ENCODE data around the gene PAXIP1.
A peak's percentile ranks its signal among the peaks of the same experiment; 100 is the strongest.
"Not testable (repeated sequence)": the region's sequence is repeated elsewhere in the genome, so short reads cannot be mapped to it uniquely, and the experiment has no call there.

The PAXIP1 gene

GRCh38 chr7:154934353-154934952 is 68.5 kb downstream of the PAXIP1 start:
- not testable (repeated sequence) for DNase-seq

DNA sequence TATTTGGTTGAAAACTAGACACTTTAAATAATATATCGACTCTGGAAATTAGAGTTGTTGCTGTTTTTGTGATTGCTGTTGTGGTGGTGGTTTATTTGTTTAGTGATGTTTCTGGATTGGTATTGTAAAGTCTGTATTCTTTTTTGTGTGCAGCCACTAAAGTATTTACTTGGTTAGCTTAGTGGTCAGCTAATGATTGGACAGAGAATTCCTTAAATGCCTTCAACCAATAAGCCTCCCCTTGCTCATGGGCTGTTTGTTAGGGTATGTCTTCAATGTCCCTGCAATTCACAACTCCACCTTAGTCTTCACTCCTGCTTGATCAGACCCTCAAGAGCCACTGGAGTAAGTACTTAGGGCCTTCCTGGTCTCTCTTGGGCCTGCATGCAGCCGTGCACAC is 71.0 kb downstream of the PAXIP1 start:
- no peak for DNase-seq

GRCh38 chr7:154929006-154929726 is 73.8 kb downstream of the PAXIP1 start:
- DNase-seq, result no peak

DNA sequence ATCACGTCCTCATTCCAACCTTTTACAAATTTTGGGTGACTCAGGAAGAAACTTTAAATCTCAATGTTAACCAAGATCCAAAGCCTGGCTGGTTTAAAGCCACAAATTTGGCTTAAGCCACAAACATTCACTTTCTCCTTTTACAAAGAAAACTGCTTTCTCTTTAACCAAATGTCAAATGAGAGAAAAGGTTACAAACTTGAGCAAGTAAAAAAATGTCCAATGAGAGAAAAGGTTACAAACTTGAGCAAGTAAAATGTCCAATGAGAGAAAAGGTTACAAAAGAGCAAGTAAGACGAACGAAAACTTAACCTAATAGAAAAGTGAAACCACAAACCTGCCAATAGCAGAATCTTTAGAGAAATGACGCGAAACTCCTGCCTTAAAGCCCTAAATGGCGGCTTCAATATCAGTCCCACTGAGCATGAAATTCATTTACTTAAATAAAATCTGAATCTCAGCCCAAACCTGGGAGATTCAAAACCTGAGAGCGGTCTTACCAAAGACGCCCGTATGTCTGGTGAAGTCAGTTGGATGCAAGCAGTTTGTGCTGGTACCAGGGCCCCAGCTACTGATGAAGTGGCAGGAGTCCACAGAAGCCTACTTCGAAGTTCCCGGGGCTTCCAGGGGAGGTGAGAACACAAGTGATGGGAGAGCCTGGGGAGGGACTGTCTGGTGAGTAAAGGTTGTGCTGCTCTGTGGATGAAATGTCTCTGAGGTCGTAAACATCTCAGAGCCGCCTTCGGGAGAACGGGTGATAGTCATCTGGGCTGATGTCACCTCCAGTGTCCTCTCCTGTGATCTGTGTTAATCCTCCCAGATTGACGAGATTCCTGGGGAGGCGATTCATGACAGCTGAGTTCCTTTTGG is 74.6 kb downstream of the PAXIP1 start:
- peak; percentile 71 for DNase-seq

GRCh38 chr7:154927624-154928125 is 75.2 kb downstream of the PAXIP1 start:
- peak; percentile 52 for DNase-seq

- not testable (repeated sequence) for DNase-seq
These were observed 80.5 kb downstream of the PAXIP1 start for GRCh38 chr7:154922472-154922871.

DNA sequence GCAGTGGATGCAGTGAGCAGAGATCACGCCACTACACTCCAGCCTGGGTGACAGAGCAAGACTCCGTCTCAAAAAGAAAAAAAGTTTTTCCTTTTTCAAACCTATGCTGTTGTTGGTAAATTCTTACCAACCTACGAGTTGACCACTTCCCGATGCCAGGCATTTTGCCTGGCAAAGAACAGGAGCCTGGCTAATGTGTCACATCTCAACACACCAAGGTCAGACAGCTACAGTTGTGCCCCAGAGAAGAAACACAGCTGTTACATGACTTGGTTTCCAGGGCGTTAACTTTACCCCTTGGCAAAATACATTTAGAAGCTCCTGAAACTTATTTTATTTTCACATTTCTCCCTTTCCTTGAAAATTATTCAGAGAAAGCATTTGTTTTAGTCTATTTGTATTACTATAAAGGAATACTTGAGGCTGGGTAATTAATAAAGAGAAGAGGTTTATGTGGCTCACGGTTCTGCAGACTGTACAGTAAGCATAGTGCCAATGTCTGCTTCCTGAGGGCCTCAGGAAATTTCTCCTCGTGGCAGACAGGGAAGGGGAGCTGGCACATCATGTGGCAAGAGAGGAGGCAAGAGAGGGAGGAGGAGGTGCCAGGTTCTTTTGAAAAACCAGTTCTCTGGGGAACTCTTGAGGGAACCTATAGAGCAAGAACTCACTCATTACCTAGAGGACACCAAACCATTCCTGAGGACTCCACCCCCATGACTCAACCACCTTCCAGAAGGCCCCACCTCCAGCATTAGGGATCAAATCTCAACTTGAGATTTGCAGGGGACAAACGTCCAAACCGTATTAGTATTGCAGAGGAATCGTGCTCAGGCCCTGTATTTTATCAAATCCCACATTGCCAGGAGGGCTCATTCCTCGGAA is 83.3 kb downstream of the PAXIP1 start:
- no peak for DNase-seq

DNA sequence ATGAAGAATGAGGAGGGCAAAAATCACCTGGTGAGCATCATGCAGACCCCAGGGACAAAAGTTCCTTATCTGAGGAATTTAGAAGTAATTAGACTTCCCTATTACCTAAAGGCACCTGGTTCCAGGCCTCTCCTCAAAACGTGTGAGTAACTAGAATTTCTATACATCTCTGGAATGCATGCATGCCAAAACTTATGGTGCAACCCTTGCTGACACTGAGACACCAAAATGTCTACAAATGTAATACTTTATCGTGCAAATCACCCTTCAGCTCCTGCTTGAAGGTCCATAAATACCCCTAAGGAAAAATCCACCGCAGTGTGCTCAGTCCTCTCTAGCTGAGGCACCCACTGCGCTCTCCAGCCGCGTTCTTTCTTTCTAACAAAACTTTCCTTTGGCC is 84.2 kb downstream of the PAXIP1 start:
- no peak for DNase-seq

GRCh38 chr7:154918266-154918665 is 84.7 kb downstream of the PAXIP1 start:
- no peak for DNase-seq

DNA sequence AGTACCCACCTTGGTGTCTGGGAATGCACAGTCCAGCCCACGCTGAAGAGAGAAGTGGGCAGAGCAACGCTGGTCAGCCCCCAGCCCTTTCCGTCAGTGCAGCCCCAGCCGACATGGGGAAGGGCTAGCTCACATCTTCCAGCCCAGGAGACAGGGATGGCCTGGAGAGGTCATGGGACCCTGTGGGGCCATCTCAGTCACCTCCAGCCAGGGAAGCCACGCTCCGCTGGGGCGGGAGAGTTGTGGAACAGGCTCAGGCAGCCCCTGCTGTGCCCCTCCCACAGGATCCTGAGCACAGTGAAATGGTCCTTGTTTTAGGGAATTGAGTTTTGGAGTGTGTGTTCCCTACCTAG is 85.1 kb downstream of the PAXIP1 start:
- no peak for DNase-seq

- DNase-seq, result no peak
These were observed 85.8 kb downstream of the PAXIP1 start for GRCh38 chr7:154916856-154917807.

DNA sequence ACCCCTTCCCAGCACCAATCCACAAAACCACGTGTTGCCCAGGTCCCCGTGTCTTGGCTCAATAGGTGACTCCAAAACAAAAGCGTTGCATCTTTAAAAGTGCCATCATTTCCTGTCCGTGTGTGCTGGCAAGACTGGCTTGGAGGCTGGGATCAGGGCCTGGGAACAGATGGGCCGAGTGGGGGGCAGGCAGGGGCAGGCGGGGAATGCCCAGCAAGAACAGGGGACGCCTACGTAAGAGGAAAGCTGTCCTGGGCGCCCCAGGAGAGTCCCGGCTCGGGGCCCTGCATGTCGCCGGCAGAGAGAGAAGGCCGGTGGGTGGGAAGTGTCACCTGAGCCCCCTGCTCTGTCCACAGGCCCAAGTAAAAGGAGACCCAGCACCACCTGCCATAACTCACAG is 86.5 kb downstream of the PAXIP1 start:
- DNase-seq, result no peak

GRCh38 chr7:154915600-154915999 is 87.3 kb downstream of the PAXIP1 start:
- DNase-seq, result no peak

- no peak for DNase-seq
These were observed 87.9 kb downstream of the PAXIP1 start for GRCh38 chr7:154914996-154915380.

DNA sequence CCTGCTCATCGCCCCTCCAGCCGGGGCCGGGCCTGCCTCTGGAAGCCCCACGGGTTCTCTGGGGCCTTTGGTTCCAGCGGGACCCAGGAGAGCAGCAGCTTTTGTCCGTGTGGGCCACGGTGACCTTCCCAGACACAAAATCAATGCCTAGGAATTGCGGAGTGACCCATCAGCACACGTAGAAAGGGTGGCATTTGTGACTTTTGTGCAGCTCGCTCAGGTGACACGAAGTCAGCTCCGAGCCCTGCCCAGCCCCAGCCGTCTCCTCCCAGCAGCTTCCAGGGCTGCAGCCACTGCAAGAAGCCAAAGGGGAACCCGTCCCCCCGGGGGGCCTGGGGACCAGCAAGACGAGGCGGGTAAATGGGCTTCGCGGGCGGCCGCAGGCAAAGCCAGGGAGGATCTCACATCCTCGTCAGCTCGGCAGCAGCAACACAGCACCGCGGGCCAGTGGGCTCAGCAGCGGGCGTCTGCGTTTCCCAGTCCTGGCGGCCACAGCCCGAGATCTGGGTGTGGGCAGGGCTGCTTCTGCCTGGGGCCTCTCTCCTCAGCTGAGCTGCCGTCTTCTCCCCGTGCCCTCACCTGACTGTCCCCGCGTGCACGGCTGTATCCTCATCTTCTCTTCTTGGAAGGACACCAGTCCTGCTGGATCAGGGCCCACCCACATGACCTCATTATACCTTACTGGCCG is 88.5 kb downstream of the PAXIP1 start:
- DNase-seq, result no peak

- DNase-seq, result no peak
These were observed 89.2 kb downstream of the PAXIP1 start for GRCh38 chr7:154913638-154914307.

GRCh38 chr7:154912871-154913637 is 89.9 kb downstream of the PAXIP1 start:
- no peak for DNase-seq

GRCh38 chr7:154911862-154912455 is 91.0 kb downstream of the PAXIP1 start:
- DNase-seq, result no peak

- DNase-seq, result no peak
These were observed 91.5 kb downstream of the PAXIP1 start for GRCh38 chr7:154911411-154911810.
